K562 (cell line): ENCODE data around the gene PICK1. TPM values are rescaled to one million over a fixed set of nuclear protein-coding genes. Genes with fewer than 3 reads are reported as not detected.

Experiments
- CBX1 ChIP-seq: sonication (generic); IDR thresholded peaks from 2 replicates; pipeline ENCODE4 v1.6.1; 2016; ENCODE audit warnings: antibody characterized with exemption, low read depth, mild to moderate bottlenecking
- COPS2 ChIP-seq: fragments of 450-650 bp; conservative IDR thresholded peaks from 2 replicates; pipeline ENCODE4 v1.6.1; 2016; ENCODE audit warnings: mild to moderate bottlenecking, moderate library complexity
- CSDE1 ChIP-seq, 2 experiments: fragments of 450-650 bp; IDR thresholded peaks; 2 replicates each; pipeline ENCODE4 v1.6.1; 2016; ENCODE audit warnings: mild to moderate bottlenecking in 1 of 2
- E2F1 ChIP-seq: sonication (generic); formaldehyde crosslinking; IDR thresholded peaks from 2 replicates; pipeline ENCODE4 v1.8.1; 2023; ENCODE audit warnings: mild to moderate bottlenecking, missing genetic modification reagents, moderate library complexity
- ELF4 ChIP-seq: fragments of 450-650 bp; formaldehyde crosslinking; IDR thresholded peaks from 2 replicates; pipeline ENCODE4 v1.4.0; 2022; ENCODE audit warnings: missing genetic modification characterization
- FOXK2 ChIP-seq, 2 experiments: fragments of 450-650 bp; IDR thresholded peaks in 1 of 2; conservative IDR thresholded peaks in 1 of 2; 2 replicates each; pipeline ENCODE4 v1.6.1; 2016; ENCODE audit warnings: low read depth in 2 of 2, mild to moderate bottlenecking in 1 of 2
- HDAC3 ChIP-seq: fragments of 450-650 bp; IDR thresholded peaks from 2 replicates; pipeline ENCODE4 v1.6.1; 2018; ENCODE audit warnings: borderline replicate concordance, mild to moderate bottlenecking, moderate library complexity; ENCODE audit not compliant: partially characterized antibody
- HLTF ChIP-seq: fragments of 450-650 bp; IDR thresholded peaks from 2 replicates; pipeline ENCODE4 v1.6.1; 2016
- HMGN3 ChIP-seq: IDR thresholded peaks from 2 replicates; pipeline ENCODE4 v1.6.1; 2011; ENCODE audit warnings: borderline replicate concordance, low read depth, mild to moderate bottlenecking, mixed read lengths, low read length; ENCODE audit not compliant: insufficient read length; ENCODE audit errors: extremely low read depth
- L3MBTL2 ChIP-seq: fragments of 450-650 bp; IDR thresholded peaks from 2 replicates; pipeline ENCODE4 v1.6.1; 2016; ENCODE audit warnings: mild to moderate bottlenecking, moderate library complexity
- LARP7 ChIP-seq: fragments of 450-650 bp; IDR thresholded peaks from 2 replicates; pipeline ENCODE4 v1.6.1; 2016
- NBN ChIP-seq: fragments of 450-650 bp; IDR thresholded peaks from 2 replicates; pipeline ENCODE4 v1.6.1; 2016; ENCODE audit warnings: low read depth, mild to moderate bottlenecking
- NELFE ChIP-seq: IDR thresholded peaks from 2 replicates; pipeline ENCODE4 v1.6.1; 2011; ENCODE audit warnings: mild to moderate bottlenecking; ENCODE audit not compliant: insufficient read depth, insufficient read length
- PHF21A ChIP-seq: fragments of 450-650 bp; IDR thresholded peaks from 2 replicates; pipeline ENCODE4 v1.6.1; 2017; ENCODE audit warnings: low read depth, borderline replicate concordance
- PTTG1 ChIP-seq: fragments of 450-650 bp; IDR thresholded peaks from 2 replicates; pipeline ENCODE4 v1.6.1; 2016; ENCODE audit warnings: low read depth, mild to moderate bottlenecking, missing genetic modification characterization, missing compliant biosample characterization
- RBBP5 ChIP-seq: fragments of 200-600 bp; sonication (generic); IDR thresholded peaks from 2 replicates; pipeline ENCODE4 v1.6.1; 2012; ENCODE audit warnings: borderline replicate concordance, mild to moderate bottlenecking, low read length, control low read depth, inconsistent platforms; ENCODE audit not compliant: insufficient read depth, poor library complexity, severe bottlenecking
- SIX5 ChIP-seq, 2 experiments: IDR thresholded peaks; 2 replicates each; pipeline ENCODE4 v1.6.1; 2011; ENCODE audit warnings: low read length in 2 of 2, borderline replicate concordance in 1 of 2, low read depth in 1 of 2, mild to moderate bottlenecking in 1 of 2, moderate library complexity in 1 of 2; ENCODE audit not compliant: insufficient read depth in 1 of 2
- SRSF1 ChIP-seq: fragments of 200-400 bp; formaldehyde crosslinking; IDR thresholded peaks from 2 replicates; pipeline ENCODE4 v1.6.1; 2017; ENCODE audit warnings: mild to moderate bottlenecking, low read depth, low read length, moderate library complexity
- TFAP4 ChIP-seq: sonication (generic); formaldehyde crosslinking; IDR thresholded peaks from 2 replicates; pipeline ENCODE4 v1.8.0; 2022; ENCODE audit warnings: missing genetic modification reagents, mild to moderate bottlenecking, moderate library complexity, borderline replicate concordance
- UBTF ChIP-seq, 2 experiments: IDR thresholded peaks; 2 replicates each; pipeline ENCODE4 v1.6.1; 2012; ENCODE audit warnings: improper control_type of control experiment in 2 of 2, low read depth in 2 of 2, low read length in 2 of 2, borderline replicate concordance in 1 of 2
- YY1 ChIP-seq, 3 experiments: IDR thresholded peaks; 2 replicates each; pipeline ENCODE4 v1.6.1; 2011; ENCODE audit warnings: low read length in 2 of 3, mild to moderate bottlenecking in 2 of 3, moderate library complexity in 2 of 3, borderline replicate concordance in 1 of 3, control low read depth in 1 of 3, low read depth in 1 of 3; ENCODE audit not compliant: insufficient read depth in 3 of 3, insufficient replicate concordance in 2 of 3, control insufficient read depth in 1 of 3, insufficient read length in 1 of 3; ENCODE audit errors: extremely low read depth in 1 of 3
- ZNF140 ChIP-seq: fragments of 250-450 bp; sonication (Bioruptor Pico); IDR thresholded peaks from 2 replicates; pipeline ENCODE4 v1.8.0; 2021; ENCODE audit warnings: moderate library complexity, mild to moderate bottlenecking, inconsistent platforms
- polyA plus RNA-seq, 8 experiments: library from polyadenylated mRNA; depleted of rRNA in 4 of 8; stranded (reverse) in 5 of 8; unstranded in 3 of 8; fragments of >200 nt; fragmentation: Nextera tagmentation in 2 of 8; fragmentation: Illumina TruSeq in 1 of 8; extraction: Ambion mirVana in 2 of 8; extraction: Trizol in 1 of 8; gene quantifications; 2 replicates each; pipeline versions ENCODE4 v1.2.1 to v1.2.3, GENCODE V29; 2011 to 2014; ENCODE audit warnings: inconsistent platforms in 1 of 8, missing spikeins in 1 of 8
- total RNA-seq, 7 experiments: library from RNA; depleted of rRNA in 6 of 7; stranded (reverse); fragments of >200 nt in 6 of 7; fragmentation: Illumina TruSeq in 2 of 7; extraction: Trizol in 2 of 7; gene quantifications; 2 replicates each; pipeline versions ENCODE4 v1.2.1 to v1.2.3, GENCODE V29; 2011 to 2021; ENCODE audit warnings: low replicate concordance in 1 of 7

Gene PICK1
- total and polyA plus RNA-seq, 9 of the 15 experiments (the other 6 are each of a cell fraction or from before 2014, with no cell fraction given) = 0.06 to 11.0 (median 7.9) TPM; not detected in 1

GRCh38 chr22:38056969-38057891 is at the start of gene PICK1 (continued):
- TF ChIP-seq PTTG1 (tag) (no peak), SRSF1 (no peak), PHF21A (no peak), HDAC3 (no peak), TFAP4 (CRISPR knock-in tag) (peak; percentile 92), ZNF140 (CRISPR knock-in tag) (no peak), HLTF (no peak), NELFE (no peak), L3MBTL2 (no peak), CSDE1 (IDR thresholded peaks at IDR 0.05) (peak in 1 of 2 experiments; percentile 95; a peak in 2 of 4 replicates), FOXK2 (conservative IDR thresholded peaks at IDR 0.05 in 1 of 2, IDR thresholded peaks at IDR 0.05 in 1 of 2; ENCODE audit: low read depth in 2 of 2) (no peak), E2F1 (no peak), HMGN3 (no peak), NBN (no peak), UBTF (IDR thresholded peaks at IDR 0.05; ENCODE audit: borderline replicate concordance in 1 of 2, low read depth in 2 of 2, low read length in 2 of 2) (no peak), CBX1 (no peak), YY1 (IDR thresholded peaks at IDR 0.05; ENCODE audit: borderline replicate concordance in 1 of 3, control insufficient read depth in 1 of 3, extremely low read depth in 1 of 3, insufficient read depth in 3 of 3, insufficient read length in 1 of 3, insufficient replicate concordance in 2 of 3, low read depth in 1 of 3, low read length in 2 of 3) (peak; percentile 95 to 99 (median 98)), COPS2 (no peak), LARP7 (no peak), RBBP5 (no peak), ELF4 (CRISPR knock-in tag) (no peak), SIX5 (IDR thresholded peaks at IDR 0.05; ENCODE audit: borderline replicate concordance in 1 of 2, insufficient read depth in 1 of 2, low read depth in 1 of 2, low read length in 2 of 2) (peak in 1 of 2 experiments; percentile 28; a peak in 1 of 4 replicates)
